HCT116 (cell line): ENCODE data around the gene TINCR. TPM values are rescaled to one million over a fixed set of nuclear protein-coding genes. Genes with fewer than 3 reads are reported as not detected.

Experiments used
- ATAC-seq: fragments of 200-7000 bp; cut with Tn5 transposase; 2 replicates; pipeline ENCODE4 v1.9.1; 2020; ENCODE audit warnings: mild to moderate bottlenecking, moderate library complexity
- BruUV-seq: library from RNA; stranded (reverse); fragments of 400-500 nt; replicated peaks from 2 replicates; lab custom pipeline; 2021; lab: Mats Ljungman, UMichigan
- CTCF ChIA-PET: fragments of 300-600 bp; sonication (Branson Sonifier 250); formaldehyde crosslinking; loops from one replicate; lab custom pipeline; 2021; ENCODE audit warnings: antibody characterized with exemption; lab: Charles Lee
- POLR2A ChIA-PET: fragments of 300-600, 350-600 bp; sonication (Branson Sonifier 250); formaldehyde crosslinking; loops from one replicate; lab custom pipeline; 2021; ENCODE audit warnings: antibody characterized with exemption; lab: Charles Lee
- RAD21 ChIA-PET, 2 experiments: fragments of 300-600 bp; sonication (Branson Sonifier 250); formaldehyde crosslinking; loops; one replicate each; lab custom pipeline; 2023; ENCODE audit warnings: low total read pairs in 2 of 2; ENCODE audit not compliant: uncharacterized antibody in 2 of 2, unreplicated experiment in 2 of 2, low non-redundant PET in 1 of 2; lab: Charles Lee
- DNase-seq: peaks from one replicate; pipeline ENCODE4 v3.0.0-alpha.2; 2010; ENCODE audit warnings: low read depth, low spot score
- H2AFZ ChIP-seq: fragments of 200-600 bp; shearing (Covaris generic), sonication (generic); 2 replicates; pipeline ENCODE4 v1.6.1; 2017; ENCODE audit warnings: low read depth, mixed run types, mixed read lengths, antibody characterized with exemption, low read length; ENCODE audit not compliant: poor library complexity, severe bottlenecking
- H3K27ac ChIP-seq: 2 replicates; pipeline ENCODE4 v1.5.1; 2012; ENCODE audit warnings: low read depth, low read length
- H3K27me3 ChIP-seq: fragments of 200-600 bp; sonication (generic); 2 replicates; pipeline ENCODE4 v1.6.1; 2016; ENCODE audit warnings: mixed run types, low read length, mixed read lengths; ENCODE audit not compliant: insufficient read depth
- H3K36me3 ChIP-seq, 2 experiments: fragments of 200-500 bp in 1 of 2; fragments of 200-600 bp in 1 of 2; sonication (Bioruptor generic) in 1 of 2; sonication (generic) in 1 of 2; 2 replicates each; pipeline versions ENCODE4 v1.5.1 to v1.6.1; 2014 to 2016; ENCODE audit warnings: low read length in 2 of 2, inconsistent platforms in 1 of 2, mixed read lengths in 1 of 2, mixed run types in 1 of 2; ENCODE audit not compliant: insufficient read depth in 2 of 2, control insufficient read depth in 1 of 2
- H3K4me1 ChIP-seq, 2 experiments: fragments of 200-600 bp in 1 of 2; sonication (generic) in 1 of 2; 2 replicates each; pipeline versions ENCODE4 v1.5.1 to v1.6.1; 2012 to 2017; ENCODE audit warnings: low read length in 2 of 2, inconsistent platforms in 1 of 2, mild to moderate bottlenecking in 1 of 2, mixed read lengths in 1 of 2, mixed run types in 1 of 2, moderate library complexity in 1 of 2; ENCODE audit not compliant: insufficient read depth in 2 of 2, control insufficient read depth in 1 of 2
- H3K4me2 ChIP-seq: fragments of 200-600 bp; sonication (generic); 2 replicates; pipeline ENCODE4 v1.6.1; 2017; ENCODE audit warnings: mixed run types, low read length, mixed read lengths
- H3K4me3 ChIP-seq, 2 experiments: fragments of 200-600 bp in 1 of 2; sonication (generic) in 1 of 2; replicated peaks in 1 of 2; 2 replicates each; pipeline ENCODE4 v1.5.1; 2011 to 2016; ENCODE audit warnings: low read length in 2 of 2, control low read depth in 1 of 2, low read depth in 1 of 2, mild to moderate bottlenecking in 1 of 2, mixed read lengths in 1 of 2, mixed run types in 1 of 2
- H3K79me2 ChIP-seq: fragments of 200-600 bp; sonication (generic); 2 replicates; pipeline ENCODE4 v1.6.1; 2017; ENCODE audit warnings: mild to moderate bottlenecking, mixed run types, low read length, moderate library complexity, mixed read lengths; ENCODE audit not compliant: insufficient read depth
- H3K9ac ChIP-seq: fragments of 200-600 bp; sonication (generic); 2 replicates; pipeline ENCODE4 v1.6.1; 2016; ENCODE audit warnings: low read length, mixed read lengths
- H3K9me2 ChIP-seq: fragments of 200-600 bp; sonication (generic), shearing (Covaris generic); 2 replicates; pipeline ENCODE4 v1.6.1; 2017; ENCODE audit warnings: mixed run types, mild to moderate bottlenecking, moderate library complexity; ENCODE audit not compliant: insufficient read depth
- H3K9me3 ChIP-seq, 2 experiments: fragments of 200-500 bp in 1 of 2; fragments of 200-600 bp in 1 of 2; sonication (Bioruptor generic) in 1 of 2; sonication (generic) in 1 of 2; 2 replicates each; pipeline ENCODE4 v1.6.1; 2014 to 2017; ENCODE audit warnings: low read length in 2 of 2, mixed read lengths in 2 of 2, inconsistent platforms in 1 of 2, low read depth in 1 of 2, mild to moderate bottlenecking in 1 of 2, mixed run types in 1 of 2, moderate library complexity in 1 of 2; ENCODE audit not compliant: control insufficient read depth in 1 of 2, insufficient read depth in 1 of 2
- H4K20me1 ChIP-seq: fragments of 200-600 bp; sonication (generic), shearing (Covaris generic); 2 replicates; pipeline ENCODE4 v1.6.1; 2017; ENCODE audit warnings: mixed run types, mild to moderate bottlenecking, moderate library complexity; ENCODE audit not compliant: insufficient read depth
- CBX3 ChIP-seq: IDR thresholded peaks from 2 replicates; pipeline ENCODE4 v1.6.1; 2012; ENCODE audit warnings: low read depth
- CEBPB ChIP-seq: IDR thresholded peaks from 2 replicates; pipeline ENCODE4 v1.6.1; 2012; ENCODE audit warnings: low read depth
- EGR1 ChIP-seq: IDR thresholded peaks from 2 replicates; pipeline ENCODE4 v1.6.1; 2012; ENCODE audit warnings: low read depth
- ELF1 ChIP-seq: IDR thresholded peaks from 2 replicates; pipeline ENCODE4 v1.6.1; 2012; ENCODE audit warnings: low read depth, borderline replicate concordance
- EZH2phosphoT487 ChIP-seq: fragments of 200-600 bp; IDR thresholded peaks from 2 replicates; pipeline ENCODE4 v1.6.1; 2018; ENCODE audit warnings: antibody characterized with exemption, borderline replicate concordance
- FOSL1 ChIP-seq: IDR thresholded peaks from 2 replicates; pipeline ENCODE4 v1.6.1; 2012; ENCODE audit warnings: low read depth
- JUND ChIP-seq: IDR thresholded peaks from 2 replicates; pipeline ENCODE4 v1.6.1; 2012
- MAX ChIP-seq: IDR thresholded peaks from 2 replicates; pipeline ENCODE4 v1.6.1; 2012
- intact Hi-C: fragments of 100-400 bp; cut with micrococcal nuclease; formaldehyde crosslinking; loops from 2 replicates; pipeline ENCODE4 v1.10.0; 2022
- total RNA-seq: library from RNA; stranded (reverse); gene quantifications from one replicate; pipeline ENCODE4 v1.2.1, GENCODE V29; 2021; ENCODE audit not compliant: unreplicated experiment
- TF ChIP-seq, protein P1 (sequence below): IDR thresholded peaks from 2 replicates; pipeline ENCODE4 v1.6.1; 2011; ENCODE audit warnings: mild to moderate bottlenecking, low read length, moderate library complexity; ENCODE audit not compliant: insufficient replicate concordance; ENCODE audit errors: extremely low read depth

TINCR gene
- total RNA-seq, 1 experiment from 2014 or later, result 6.1 TPM

DNA sequence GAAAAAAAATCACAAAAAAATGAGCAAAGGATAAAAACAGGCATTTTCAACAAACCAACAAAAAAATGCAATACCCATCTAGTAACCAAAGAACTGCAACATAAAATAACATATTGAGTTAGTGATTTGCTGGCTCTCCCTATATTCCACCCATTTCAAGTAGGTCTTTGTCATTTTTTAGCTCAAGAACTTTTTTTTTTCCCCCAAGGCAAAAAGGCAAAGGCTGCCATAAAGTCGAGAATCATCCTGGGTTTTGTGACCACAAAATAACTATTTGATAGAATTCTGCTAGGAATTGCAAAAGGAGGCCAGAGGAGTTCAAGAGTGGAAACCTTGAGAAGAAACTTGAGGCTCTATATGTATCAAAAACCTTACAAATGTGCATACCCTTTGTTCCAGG lies 49.3 kb upstream of the TINCR start:
- no peak overlapping the region for H3K4me2 ChIP-seq
- TF ChIP-seq EGR1 (no peak), JUND (no peak), EZH2phosphoT487 (no peak), ELF1 (no peak), CEBPB (no peak), MAX (no peak), CBX3 (no peak), FOSL1 (no peak)
- TF ChIP-seq, protein P1, sequence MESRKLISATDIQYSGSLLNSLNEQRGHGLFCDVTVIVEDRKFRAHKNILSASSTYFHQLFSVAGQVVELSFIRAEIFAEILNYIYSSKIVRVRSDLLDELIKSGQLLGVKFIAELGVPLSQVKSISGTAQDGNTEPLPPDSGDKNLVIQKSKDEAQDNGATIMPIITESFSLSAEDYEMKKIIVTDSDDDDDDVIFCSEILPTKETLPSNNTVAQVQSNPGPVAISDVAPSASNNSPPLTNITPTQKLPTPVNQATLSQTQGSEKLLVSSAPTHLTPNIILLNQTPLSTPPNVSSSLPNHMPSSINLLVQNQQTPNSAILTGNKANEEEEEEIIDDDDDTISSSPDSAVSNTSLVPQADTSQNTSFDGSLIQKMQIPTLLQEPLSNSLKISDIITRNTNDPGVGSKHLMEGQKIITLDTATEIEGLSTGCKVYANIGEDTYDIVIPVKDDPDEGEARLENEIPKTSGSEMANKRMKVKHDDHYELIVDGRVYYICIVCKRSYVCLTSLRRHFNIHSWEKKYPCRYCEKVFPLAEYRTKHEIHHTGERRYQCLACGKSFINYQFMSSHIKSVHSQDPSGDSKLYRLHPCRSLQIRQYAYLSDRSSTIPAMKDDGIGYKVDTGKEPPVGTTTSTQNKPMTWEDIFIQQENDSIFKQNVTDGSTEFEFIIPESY, result no peak
- H4K20me1 ChIP-seq, result no peaks in the 10 kb centered on the region
- no peak overlapping the region for H3K27ac ChIP-seq
- no peak overlapping the region for H2AFZ ChIP-seq
- no peaks in the 10 kb centered on the region for H3K27me3 ChIP-seq
- H3K79me2 ChIP-seq, result peaks cover 94% of the 10 kb centered on the region
- intact Hi-C loops, result no loop called here
- H3K9ac ChIP-seq, result no peak overlapping the region
- H3K36me3 ChIP-seq, result peaks cover 64 to 73% of the 10 kb centered on the region in 2 experiments
- ChIA-PET POLR2A (no interaction called here), CTCF (no interaction called here), RAD21 (no interaction called here)
- no peaks in the 10 kb centered on the region for H3K9me3 ChIP-seq
- no TSS peak for BruUV-seq
- no peak for ATAC-seq
- H3K9me2 ChIP-seq, result no peaks in the 10 kb centered on the region
- H3K4me1 ChIP-seq, result peaks cover 6 to 10% of the 10 kb centered on the region in 2 experiments; a peak in 3 of 4 replicates
- H3K4me3 ChIP-seq, result no peak overlapping the region
- no peak for DNase-seq
